Uterus (tissue), 2 donors: ENCODE results near the gene CRNN.

Experiments used
- CTCF ChIP-seq, 4 experiments: fragments of 200-600 bp in 2 of 4; fragments of 450-650 bp in 2 of 4; sonication (generic) in 2 of 4; IDR thresholded peaks; one replicate each; pipeline ENCODE4 v1.5.1; 2016 to 2019; ENCODE audit warnings: antibody characterized with exemption in 4 of 4, mild to moderate bottlenecking in 2 of 4, moderate library complexity in 1 of 4
- POLR2A ChIP-seq, 2 donors: fragments of 450-650 bp; IDR thresholded peaks; one replicate each; pipeline ENCODE4 v1.6.1; 2016; ENCODE audit warnings: antibody characterized with exemption in 2 of 2, mild to moderate bottlenecking in 1 of 2, moderate library complexity in 1 of 2

- TF ChIP-seq POLR2A (IDR thresholded peaks at IDR 0.05): no peak
- TF ChIP-seq CTCF (IDR thresholded peaks at IDR 0.05): no peak
Observed at GRCh38 chr1:152448095-152448494, 34.0 kb upstream of the CRNN start.
